GM18517 (cell line): ENCODE measurements around the gene IRX3.
"Not testable (repeated sequence)": the region's sequence is repeated elsewhere in the genome, so short reads cannot be mapped to it uniquely, and the experiment has no call there.

Experiments
- ATAC-seq: cut with Tn5 transposase; IDR thresholded peaks from one replicate; pipeline ENCODE4 v1.9.1; 2021; ENCODE audit warnings: mild to moderate bottlenecking, moderate library complexity; ENCODE audit not compliant: unreplicated experiment

IRX3 gene

DNA sequence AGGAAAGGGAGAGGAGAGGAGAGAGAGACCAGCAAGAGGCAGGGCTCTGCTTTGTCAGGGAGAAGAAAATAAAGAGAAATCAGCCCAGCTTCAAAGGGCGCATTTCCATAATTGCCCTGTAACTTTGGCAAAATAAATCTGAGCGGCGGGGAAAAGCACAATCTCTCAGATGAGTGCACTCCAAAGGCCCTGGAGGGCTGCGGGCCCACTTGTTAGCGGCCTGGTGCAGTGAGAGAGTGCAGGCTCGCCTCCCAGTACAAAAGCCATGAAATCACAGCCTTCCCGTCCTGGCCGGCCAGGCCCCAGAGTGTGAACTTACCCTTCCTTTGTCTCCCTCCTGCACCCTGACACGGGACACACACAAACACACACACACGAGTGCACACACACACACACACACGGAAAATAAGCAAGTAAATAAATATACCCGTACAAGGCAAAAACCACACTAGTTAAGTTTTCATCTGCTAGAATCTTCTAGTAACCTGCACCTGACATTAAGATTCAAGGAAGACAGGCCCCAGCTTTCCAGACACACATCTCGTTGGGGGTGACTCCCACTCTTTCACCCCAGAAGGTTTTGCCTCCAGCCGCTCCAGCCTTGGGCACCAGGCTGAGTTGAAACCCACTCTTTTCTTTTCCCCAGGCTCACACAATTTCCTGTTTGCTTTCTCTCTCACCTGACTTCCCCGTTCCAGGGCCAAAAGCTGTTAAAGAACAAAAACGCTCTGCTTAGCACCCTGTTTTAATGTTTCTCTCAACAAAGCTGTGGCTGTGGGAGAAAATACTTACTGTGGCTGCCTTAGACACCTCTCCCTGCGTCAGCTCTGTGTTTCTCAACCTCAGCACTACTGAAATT, 8.5 kb downstream of the IRX3 start:
- ATAC-seq, result no peak

DNA sequence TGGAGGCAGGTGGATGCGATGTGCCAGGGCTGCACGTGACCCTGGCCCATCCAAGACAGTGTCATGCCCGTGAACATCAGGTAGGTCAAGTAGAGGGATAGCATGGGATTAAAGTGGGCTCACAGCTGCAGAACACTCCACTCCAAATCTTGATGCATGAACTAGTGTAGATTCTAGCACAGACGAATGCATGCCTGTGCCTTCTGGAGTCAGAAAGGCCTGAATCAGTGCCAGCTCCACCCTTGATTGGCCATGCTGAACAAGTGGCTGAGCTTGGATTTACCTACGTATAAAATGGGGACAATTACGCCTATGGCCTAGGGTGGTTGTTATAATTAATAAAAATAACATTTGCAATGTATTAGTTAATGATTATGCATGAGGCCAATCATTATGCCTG, 10.6 kb downstream of the IRX3 start:
- no peak for ATAC-seq

DNA sequence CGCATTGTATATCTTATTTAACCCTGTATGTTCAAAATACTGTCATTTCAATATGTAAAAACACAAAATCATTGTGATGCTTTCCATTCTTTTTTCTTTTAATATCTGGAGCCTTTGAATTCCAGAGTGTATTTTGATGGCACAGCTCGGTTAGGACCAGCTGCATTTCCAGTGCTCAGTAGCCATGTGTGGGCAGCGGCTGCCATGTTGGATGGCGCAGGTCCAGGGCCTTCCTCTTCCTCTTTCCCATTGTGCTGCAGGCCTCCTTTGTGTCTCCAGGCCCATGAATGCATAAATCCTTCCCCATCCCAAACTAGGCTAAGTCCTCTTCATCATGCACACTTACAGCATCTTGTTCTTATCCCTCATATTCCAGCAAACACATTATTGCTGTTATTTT, 13.0 kb downstream of the IRX3 start:
- no peak for ATAC-seq

DNA sequence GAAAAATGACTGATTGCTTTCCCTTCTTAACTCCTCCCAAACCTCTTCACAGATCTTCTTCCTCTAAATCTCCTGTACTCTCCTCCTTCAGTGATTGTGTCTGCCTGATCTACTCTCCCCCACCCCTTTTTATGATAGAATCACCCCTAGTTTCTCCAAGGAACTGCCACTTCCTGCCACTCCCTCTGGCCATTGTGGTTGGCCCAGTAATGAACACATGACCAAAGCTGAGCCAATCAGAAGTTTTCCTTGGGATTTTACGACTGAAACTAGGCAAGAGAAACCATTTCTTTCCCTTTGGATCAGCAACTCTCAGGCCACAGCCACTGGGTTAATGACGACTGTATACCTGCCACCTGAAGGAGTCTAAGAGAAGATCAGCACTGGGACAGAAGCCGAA, 15.9 kb downstream of the IRX3 start:
- no peak for ATAC-seq

DNA sequence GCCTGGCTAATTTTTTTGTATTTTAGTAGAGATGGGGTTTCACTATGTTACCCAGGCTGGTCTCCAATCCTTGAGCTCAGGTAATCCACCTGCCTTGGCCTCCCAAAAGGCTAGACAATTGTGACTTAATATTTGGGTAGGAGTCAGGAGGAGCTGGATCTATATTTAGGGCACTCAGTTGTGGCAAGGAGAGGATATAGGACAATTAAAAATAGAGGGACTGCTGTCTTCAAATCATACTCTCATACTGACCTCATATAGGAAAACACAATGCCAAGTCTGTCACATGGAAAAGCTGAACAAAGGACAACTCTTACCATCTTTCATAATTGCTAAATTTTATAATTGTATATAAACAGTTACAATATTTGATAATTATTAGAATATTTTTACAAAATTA, 17.1 kb downstream of the IRX3 start:
- no peak for ATAC-seq

DNA sequence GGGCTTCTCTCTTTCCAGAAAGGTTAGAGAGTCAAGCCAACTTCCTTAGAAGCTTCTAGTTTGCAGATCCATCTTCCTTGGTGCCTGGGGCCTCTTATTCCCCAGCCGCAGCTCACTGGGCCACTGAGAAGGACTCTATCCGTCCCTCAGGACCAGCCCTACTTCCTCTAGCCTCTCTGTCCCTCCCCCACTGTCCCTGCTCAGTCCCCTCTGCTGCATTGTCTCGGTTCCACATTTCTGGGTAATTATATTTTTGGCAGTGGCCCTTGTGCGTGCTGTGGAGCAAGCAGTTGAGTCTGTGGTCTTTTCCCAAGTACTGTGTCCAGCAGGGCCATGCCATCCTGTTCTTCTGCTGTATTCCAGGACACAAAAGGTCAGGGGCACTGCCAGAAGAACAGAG, 17.8 kb downstream of the IRX3 start:
- ATAC-seq, result no peak

DNA sequence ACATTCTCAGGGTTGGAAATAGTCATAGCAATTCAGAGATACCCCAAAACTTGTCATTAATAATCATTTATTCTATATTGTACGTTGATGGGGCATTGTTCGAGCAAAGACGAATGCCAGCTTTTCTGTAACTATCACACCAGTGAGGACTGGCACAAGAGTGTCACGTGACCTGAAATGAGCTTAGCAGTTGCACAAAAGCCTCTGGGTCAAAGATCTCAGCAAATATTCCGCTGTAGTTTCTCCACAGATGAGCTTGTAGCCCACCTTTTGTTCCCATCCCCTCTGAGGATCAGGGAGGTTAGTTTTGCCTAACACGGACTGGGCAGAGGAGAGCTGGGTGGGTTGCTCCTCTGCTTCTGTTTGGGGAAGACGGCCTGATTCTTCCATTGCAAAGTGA, 18.2 kb downstream of the IRX3 start:
- no peak for ATAC-seq

DNA sequence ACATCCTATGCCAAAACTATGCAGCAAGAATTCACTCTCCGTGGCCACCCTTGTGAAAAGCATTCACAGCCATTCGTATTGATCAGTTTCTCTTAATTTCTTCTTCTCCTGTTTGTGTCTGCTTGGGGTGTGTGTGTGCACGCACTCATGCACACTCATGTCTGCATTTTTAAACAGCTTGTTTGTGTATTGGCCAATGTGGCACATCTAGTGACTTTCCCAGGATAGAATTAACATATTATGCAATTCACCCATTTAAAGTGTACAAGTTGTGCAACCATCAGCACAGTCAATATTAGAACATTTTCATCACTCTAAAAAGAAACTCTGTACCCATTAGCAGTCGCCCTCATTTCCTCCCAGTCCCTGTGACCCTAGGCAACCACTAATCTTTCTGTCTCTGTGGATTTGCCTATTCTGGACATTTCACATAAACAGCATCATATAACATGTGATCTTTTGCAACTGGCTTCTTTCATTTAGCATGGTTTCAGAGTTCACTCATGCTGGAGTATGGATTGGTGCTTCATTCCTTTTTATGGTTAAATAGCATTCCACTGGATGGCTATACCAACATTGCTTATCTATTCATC, 20.1 kb downstream of the IRX3 start:
- ATAC-seq, result no peak

DNA sequence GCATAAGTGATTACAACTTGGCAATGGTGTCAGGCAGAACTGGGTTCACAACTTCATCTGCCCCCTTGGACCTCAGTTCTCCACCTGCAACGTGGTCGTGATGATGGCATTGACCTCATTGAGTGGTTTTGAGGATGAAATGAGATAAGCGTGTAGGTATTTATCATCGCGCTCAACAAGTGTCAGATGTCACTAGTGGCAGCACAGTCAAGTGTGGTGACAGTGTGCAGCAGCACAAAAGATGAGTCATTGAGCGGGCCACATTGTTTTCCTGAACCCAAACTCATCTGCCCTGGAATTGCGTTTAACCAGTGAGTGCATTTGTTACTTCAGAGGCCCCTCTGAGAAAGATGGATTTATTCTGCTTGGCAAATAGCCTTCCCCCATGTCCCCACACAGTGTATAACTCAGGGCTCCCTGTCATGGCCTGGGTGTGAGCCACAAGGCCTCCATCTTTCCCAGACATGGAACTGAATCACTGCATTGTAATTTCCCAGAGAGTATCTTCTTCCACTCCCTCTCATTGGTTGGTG, 20.9 kb downstream of the IRX3 start:
- no peak for ATAC-seq

DNA sequence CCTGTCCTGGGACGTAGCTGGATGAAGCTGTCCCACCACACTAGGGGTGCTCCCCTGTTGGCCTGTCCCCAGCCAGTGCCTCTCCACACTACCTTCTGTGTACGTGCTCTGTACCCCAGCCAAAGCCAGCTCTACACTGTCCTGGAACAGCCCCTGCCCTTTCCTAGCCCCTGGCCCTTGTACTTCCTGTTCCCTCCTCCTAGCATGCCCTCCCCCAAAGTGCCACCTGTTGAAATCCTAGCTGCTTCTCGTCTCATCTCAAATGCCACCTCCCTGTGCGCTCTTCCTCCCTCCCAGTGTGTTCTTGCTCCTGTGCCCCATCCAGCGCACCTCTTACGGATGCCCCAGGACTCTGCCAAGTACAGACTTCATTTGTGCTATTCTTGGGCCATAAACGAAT, 33.5 kb downstream of the IRX3 start:
- ATAC-seq, result no peak

DNA sequence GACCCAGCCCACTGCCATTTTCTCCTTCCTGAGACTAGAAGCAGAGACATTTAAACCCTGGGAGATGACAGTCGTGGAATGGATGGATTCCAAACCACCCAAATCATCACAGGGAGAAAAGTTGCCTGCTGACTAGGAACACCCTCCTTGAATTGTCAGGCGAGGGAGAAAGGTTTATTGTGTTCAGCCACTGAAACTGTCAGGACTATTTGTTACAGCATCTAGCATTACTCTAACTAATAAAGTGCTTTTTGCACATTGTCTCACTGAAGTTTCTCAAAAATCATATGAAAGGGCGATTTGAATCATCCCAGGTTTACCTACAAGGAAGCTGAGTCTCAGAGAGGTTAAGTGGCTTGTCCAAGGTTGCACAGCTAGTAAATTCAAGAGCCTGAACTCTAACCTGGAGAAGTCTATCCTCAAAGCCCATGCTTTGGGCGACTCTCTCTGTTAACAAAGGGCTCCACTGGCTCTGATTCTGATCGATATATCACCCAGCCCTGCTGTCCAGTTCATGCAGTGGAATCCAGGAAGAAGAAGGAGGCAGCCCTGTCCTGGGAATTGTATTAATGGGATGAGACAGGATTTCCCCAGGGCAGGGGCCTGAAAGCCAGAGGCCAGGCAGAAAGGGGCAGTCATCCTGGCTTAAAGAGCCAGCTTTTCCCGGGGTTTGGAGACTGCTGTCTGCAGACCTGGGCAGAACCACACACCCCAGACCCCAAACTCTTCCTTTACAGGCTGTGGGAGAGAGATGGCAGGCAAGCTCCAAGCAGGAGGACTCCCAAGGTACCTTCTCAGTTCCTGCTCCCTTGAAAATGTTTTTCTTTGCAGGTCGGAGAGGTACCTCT, 37.5 kb downstream of the IRX3 start:
- ATAC-seq, result no peak

DNA sequence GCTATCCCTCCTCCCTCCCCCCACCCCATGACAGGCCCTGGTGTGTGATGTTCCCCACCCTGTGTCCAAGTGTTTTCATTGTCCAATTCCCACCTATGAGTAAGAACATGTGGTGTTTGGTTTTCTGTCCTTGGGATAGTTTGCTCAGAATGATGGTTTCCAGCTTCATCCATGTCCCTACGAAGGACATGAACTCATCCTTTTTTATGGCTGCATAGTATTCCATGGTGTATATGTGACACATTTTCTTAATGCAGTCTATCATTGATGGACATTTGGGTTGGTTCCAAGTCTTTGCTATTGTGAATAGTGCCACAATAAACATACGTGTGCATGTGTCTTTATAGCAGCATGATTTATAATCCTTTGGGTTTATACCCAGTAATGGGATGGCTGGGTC, 38.9 kb downstream of the IRX3 start:
- ATAC-seq, result not testable (repeated sequence)

DNA sequence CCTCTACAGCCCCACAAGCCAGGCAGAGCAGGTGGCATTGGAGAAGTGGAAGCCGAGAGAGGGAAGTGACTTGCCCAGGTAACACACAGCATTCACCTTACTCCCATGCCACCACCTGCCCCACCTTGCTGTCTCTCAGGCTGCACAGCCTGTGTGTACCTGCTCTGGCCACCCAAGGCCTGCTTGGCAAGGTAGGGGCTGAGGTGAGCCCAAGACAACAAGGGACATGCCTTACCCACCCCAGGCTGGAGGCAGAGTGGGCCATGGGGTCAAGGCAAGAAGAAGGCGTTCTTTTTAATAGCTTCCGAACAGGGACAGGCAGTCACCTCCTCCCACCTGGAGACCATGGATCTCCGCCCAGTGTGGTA, 40.1 kb downstream of the IRX3 start:
- ATAC-seq, result no peak

DNA sequence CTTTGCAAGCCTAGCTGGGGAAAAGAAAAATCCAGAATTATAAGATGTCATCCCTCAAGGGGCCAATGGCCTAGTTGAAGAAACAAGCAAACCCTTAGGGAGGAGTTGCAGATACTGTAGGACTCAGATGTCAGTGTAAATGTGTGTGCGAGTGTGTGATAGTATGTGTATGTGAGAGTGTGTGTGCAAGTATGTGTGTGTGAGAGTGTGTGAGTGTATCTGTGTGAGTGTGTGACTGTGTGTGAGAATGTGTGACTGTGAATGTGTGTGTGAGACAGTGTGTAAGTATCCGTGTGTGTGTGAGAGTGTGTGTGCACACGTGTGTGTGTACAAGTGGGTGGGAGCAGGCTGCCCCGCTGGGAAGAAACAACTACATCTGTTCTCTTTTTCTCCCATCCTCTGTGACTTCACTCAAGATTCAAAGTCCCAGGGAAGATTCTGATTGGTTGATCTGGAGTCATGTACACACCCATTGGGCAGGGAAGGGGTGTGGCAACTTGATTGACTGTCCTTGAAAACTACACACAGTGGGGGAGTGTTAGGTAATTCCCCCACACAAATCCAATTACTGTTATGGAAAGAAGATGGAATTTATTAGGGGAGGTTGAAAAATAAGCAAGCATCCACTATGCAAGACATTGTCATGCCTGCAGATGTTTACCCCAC, 40.7 kb downstream of the IRX3 start:
- no peak for ATAC-seq

DNA sequence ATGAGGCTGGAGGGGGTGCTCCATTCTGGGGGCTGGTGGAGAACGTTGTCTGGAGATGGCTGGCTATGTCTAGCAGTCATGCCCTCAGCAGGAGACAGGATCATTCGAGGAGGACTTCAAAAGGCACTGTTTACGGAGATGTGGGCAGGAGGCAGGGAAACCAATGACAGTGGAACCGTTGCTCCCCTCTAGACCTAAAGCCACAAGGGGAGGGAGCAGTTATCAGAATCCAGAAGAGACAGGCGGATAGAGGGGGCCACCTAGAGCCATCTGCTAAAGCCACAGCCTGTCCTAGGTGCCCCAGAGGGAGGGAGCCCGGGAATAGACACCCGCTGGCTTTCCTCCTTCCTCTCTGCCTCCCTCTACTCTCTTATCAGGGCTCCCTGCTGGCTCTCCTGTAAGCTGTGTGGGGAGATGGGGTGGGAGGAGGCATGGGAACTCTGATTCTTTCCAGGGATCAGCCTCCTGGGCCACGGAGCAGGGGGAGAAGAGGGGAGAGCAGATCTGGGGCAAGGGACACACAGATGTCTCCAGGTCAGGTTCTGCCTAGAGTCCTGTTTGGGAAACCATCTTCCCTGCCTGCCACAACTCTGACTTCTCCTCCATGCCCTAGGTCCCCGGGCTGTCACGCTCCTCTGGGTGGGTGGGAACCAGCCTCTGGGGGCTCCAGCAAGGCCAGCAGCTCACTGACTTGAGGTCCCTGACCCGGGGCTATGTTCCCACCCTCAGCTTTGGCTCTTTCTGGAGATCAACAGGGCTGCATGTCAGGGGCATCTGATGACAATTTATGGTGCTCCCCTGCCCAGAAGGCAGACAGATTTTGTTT, 42.3 kb downstream of the IRX3 start:
- no peak for ATAC-seq

DNA sequence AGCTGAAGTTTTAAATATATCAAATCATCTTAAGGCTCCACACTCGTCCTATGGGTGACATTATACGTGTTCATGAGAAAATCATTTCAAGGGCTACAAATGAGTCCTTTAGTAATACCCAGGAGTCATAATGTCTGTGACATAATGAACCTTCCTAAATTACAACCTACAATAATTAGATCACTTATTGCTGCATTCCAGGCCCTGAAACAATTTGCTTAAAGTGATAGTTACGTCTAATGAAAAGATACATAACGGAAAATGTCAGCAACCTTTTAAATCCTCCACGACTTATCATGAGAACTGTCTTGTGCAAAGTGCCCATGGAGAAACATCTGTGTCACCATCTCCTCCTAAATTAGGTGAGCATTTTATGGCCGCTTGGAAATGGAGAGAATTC, 43.4 kb downstream of the IRX3 start:
- no peak for ATAC-seq

DNA sequence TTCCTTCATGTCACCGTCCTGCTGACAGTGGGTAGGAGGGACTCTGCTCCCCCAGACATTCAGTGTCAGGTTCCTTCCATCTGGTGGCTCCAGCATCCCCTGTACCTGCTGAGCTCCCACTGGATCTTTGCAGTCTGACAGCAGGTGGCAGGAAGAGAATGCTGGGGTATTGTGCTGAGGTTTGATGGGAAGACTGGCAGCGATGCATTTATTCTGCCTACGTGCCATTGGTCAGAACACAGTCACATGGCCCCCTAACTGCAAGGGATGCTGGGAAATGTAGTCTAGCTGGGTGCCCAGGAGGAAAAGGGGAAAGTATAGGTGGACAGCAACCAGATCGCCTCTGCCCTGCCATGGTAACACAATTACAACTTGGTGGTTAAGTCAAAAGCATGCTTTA, 44.4 kb downstream of the IRX3 start:
- no peak for ATAC-seq

DNA sequence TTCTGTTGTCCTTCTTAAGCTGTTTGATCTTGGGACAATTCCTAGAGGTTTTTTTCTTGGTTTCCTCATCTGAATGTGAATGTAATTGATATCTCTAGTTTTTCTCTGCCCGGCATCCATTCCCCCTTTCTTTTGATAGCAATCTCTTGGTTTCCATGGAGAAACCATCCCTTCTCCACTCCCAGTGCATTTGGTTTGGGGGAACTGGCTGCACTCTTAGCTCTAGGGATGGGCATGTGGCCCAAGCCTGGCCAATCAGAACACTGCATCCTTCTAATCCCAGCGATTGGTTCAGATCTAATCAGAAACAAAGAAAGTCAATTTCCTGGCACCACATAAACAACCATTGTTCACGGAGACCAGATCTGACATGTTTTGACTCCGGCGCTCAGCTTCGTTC, 45.1 kb downstream of the IRX3 start:
- ATAC-seq, result no peak

DNA sequence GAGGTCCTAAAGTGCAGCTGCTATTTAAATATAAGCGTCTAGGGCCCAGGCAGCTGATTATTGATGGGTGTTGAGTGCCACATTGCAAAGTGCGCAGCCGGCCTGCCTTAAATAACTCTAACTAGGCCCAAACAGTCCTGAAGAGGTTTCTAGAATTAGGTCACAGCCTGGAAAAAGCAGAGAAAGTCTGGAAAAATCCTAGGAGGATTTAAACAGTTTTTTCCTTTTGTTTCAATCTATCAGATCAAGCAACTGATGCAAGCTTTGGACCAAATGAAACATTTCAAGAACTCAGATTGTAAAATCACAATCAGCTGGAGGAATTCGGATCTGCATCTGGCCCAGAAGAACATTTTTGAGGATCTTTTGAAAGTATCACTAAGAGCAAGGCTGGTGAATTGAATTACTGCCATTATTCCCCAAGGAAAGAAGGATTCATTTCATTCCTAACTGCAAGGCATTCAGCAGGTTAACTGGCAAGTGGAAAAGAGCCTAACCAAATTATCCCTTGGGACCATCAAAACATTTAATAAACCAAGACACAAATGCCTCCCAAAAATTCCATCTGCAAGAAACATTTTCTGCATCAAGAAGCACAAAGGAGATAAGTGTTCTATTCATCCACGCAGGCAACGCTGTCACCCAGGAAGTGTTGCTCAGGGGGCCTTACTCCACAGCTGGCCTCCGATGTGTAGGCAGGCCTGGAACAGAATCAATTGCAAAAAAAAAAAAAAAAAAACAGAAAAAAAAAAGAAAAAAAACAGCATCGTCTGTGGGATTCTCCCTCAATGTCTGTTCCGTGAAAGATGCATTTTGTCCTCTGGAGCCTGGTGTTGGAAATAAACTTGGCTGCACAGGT, 46.1 kb downstream of the IRX3 start:
- ATAC-seq, result no peak
